Loucy (cell line): Measurements from ENCODE around the gene JPH3.

Experiments used
- H2AFZ ChIP-seq: fragments of 200-600 bp; sonication (generic); 2 replicates; pipeline ENCODE4 v1.6.0; 2016; ENCODE audit warnings: antibody characterized with exemption, mild to moderate bottlenecking, low read length, moderate library complexity
- H3F3A ChIP-seq: fragments of 200-600 bp; 2 replicates; pipeline ENCODE4 v1.6.0; 2016; ENCODE audit warnings: antibody characterized with exemption, low read depth, mild to moderate bottlenecking
- H3K27me3 ChIP-seq: fragments of 200-600 bp; sonication (generic); 2 replicates; pipeline ENCODE4 v1.6.1; 2014; ENCODE audit warnings: low read length, mild to moderate bottlenecking; ENCODE audit not compliant: insufficient read depth, poor library complexity, severe bottlenecking
- H3K36me3 ChIP-seq: fragments of 200-600 bp; sonication (generic); 2 replicates; pipeline ENCODE4 v1.6.1; 2016; ENCODE audit warnings: low read length; ENCODE audit not compliant: insufficient read depth
- H3K4me1 ChIP-seq: fragments of 200-600 bp; sonication (generic); 2 replicates; pipeline ENCODE4 v1.5.1; 2014; ENCODE audit warnings: low read length, mild to moderate bottlenecking; ENCODE audit not compliant: insufficient read depth, poor library complexity, severe bottlenecking
- H3K4me2 ChIP-seq: fragments of 200-600 bp; sonication (generic); 2 replicates; pipeline ENCODE4 v1.6.0; 2014; ENCODE audit warnings: antibody characterized with exemption, low read length, low read depth, mild to moderate bottlenecking; ENCODE audit not compliant: poor library complexity, severe bottlenecking
- H3K4me3 ChIP-seq: fragments of 200-600 bp; sonication (generic); 2 replicates; pipeline ENCODE4 v1.5.1; 2014; ENCODE audit warnings: low read length, mild to moderate bottlenecking, mixed read lengths; ENCODE audit not compliant: poor library complexity, severe bottlenecking
- H3K79me2 ChIP-seq: fragments of 200-600 bp; sonication (generic); 2 replicates; pipeline ENCODE4 v1.6.1; 2014; ENCODE audit warnings: low read length; ENCODE audit not compliant: insufficient read depth
- H3K9ac ChIP-seq: fragments of 200-600 bp; sonication (generic); 2 replicates; pipeline ENCODE4 v1.6.0; 2014; ENCODE audit warnings: mild to moderate bottlenecking, low read depth, low read length, moderate library complexity; ENCODE audit not compliant: poor library complexity, severe bottlenecking
- H3K9me2 ChIP-seq: fragments of 200-600 bp; sonication (generic); replicated peaks from 2 replicates; pipeline ENCODE4 v1.6.1; 2016; ENCODE audit warnings: low read depth, low read length, mixed read lengths
- H3K9me3 ChIP-seq: fragments of 200-600 bp; sonication (generic); 2 replicates; pipeline ENCODE4 v1.6.1; 2014; ENCODE audit warnings: mild to moderate bottlenecking, antibody characterized with exemption, low read length, low read depth; ENCODE audit not compliant: insufficient read depth
- H4K20me1 ChIP-seq: fragments of 200-600 bp; sonication (generic); 2 replicates; pipeline ENCODE4 v1.6.0; 2014; ENCODE audit warnings: antibody characterized with exemption, low read length, mild to moderate bottlenecking; ENCODE audit not compliant: insufficient read depth, poor library complexity, severe bottlenecking
- EZH2phosphoT487 ChIP-seq: fragments of 200-600 bp; IDR thresholded peaks from 2 replicates; pipeline ENCODE4 v1.6.1; 2018; ENCODE audit warnings: antibody characterized with exemption, mild to moderate bottlenecking, moderate library complexity, borderline replicate concordance
- TF ChIP-seq, protein P1 (sequence below): fragments of 200-600 bp; sonication (generic); conservative IDR thresholded peaks from 2 replicates; pipeline ENCODE4 v1.5.1; 2014; ENCODE audit warnings: mild to moderate bottlenecking, antibody characterized with exemption, low read length

Gene JPH3

DNA sequence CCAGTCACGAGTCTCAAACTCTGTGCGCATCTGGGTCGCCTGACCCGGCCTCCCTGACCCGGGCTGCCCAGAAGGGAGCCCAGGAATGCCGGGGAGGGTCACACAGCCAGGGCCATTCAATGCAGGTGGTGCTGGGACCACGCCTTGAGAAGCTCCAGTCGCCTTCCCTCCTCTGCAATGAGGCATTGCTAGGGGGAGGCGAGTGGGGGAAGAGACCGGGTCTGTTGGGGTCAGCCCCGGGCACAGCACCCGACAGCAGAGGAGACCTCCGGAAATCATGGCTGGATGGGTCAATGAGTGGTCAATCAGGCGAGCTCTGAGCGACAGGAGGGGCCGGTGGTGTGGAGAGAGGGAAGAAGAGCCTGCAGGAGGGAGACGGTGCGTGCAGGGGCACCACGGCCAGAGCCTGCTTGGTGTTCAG, 13.3 kb downstream of the JPH3 start:
- Histone ChIP-seq H3K79me2 (no peaks in the 10 kb centered on the region), H3K27me3 (no peaks in the 10 kb centered on the region), H4K20me1 (no peaks in the 10 kb centered on the region), H3K4me1 (no peaks in the 10 kb centered on the region), H3F3A (no peaks in the 10 kb centered on the region), H3K36me3 (no peaks in the 10 kb centered on the region), H3K9me3 (no peaks in the 10 kb centered on the region), H3K9ac (no peak overlapping the region), H3K4me2 (no peak overlapping the region), H2AFZ (no peak overlapping the region), H3K4me3 (no peak overlapping the region), H3K9me2 (no peaks in the 10 kb centered on the region)
- TF ChIP-seq EZH2phosphoT487, result no peak
- TF ChIP-seq, protein P1, sequence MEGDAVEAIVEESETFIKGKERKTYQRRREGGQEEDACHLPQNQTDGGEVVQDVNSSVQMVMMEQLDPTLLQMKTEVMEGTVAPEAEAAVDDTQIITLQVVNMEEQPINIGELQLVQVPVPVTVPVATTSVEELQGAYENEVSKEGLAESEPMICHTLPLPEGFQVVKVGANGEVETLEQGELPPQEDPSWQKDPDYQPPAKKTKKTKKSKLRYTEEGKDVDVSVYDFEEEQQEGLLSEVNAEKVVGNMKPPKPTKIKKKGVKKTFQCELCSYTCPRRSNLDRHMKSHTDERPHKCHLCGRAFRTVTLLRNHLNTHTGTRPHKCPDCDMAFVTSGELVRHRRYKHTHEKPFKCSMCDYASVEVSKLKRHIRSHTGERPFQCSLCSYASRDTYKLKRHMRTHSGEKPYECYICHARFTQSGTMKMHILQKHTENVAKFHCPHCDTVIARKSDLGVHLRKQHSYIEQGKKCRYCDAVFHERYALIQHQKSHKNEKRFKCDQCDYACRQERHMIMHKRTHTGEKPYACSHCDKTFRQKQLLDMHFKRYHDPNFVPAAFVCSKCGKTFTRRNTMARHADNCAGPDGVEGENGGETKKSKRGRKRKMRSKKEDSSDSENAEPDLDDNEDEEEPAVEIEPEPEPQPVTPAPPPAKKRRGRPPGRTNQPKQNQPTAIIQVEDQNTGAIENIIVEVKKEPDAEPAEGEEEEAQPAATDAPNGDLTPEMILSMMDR, result no peak

DNA sequence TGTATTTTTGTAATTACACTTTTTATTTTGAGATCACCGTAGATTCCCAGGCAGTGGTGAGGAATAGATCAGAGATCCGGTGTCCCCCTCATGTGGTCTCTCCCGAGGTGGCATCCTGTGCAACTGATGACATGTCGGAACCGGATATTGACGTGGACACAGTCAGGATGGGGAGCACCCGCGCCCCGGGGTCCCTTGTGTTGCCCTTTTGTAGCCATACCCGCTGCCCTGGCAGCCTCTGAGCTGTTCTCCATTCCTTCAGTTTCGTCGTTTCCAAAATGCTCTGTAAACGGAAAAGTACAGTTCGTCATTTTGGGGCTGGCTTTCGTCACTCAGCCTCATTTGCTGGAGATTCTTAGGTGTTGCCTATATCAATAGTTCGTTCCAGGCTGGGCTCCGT, 14.2 kb downstream of the JPH3 start:
- Histone ChIP-seq H3K4me1 (no peaks in the 10 kb centered on the region), H3K36me3 (no peaks in the 10 kb centered on the region), H3K9me2 (no peaks in the 10 kb centered on the region), H3K4me2 (no peak overlapping the region), H3K4me3 (no peak overlapping the region), H4K20me1 (no peaks in the 10 kb centered on the region), H3K9ac (no peak overlapping the region), H3K79me2 (no peaks in the 10 kb centered on the region), H2AFZ (no peak overlapping the region), H3F3A (no peaks in the 10 kb centered on the region), H3K9me3 (no peaks in the 10 kb centered on the region), H3K27me3 (no peaks in the 10 kb centered on the region)
- TF ChIP-seq, protein P1, result no peak
- no peak for TF ChIP-seq EZH2phosphoT487

DNA sequence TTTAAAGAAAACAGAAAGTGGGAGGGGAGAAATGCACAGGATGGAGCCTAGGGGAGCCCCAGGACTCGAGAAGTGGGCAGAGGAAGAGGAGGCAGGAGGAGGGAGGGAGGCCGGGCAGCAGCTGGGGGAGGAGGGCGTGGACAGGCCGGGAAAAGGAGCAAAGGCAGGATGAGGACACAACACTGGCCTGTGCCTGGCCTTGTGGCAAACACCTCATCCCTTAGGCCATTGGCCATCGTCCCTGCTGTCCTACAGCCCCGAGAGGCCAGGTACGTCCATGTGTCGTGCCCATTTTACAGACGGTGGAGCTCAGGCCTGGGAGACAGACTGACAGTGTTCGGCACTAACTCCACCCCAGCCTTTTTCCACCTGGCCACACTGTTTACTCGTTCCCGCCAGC, 15.9 kb downstream of the JPH3 start:
- Histone ChIP-seq H3K4me3 (no peak overlapping the region), H3K79me2 (no peaks in the 10 kb centered on the region), H3K9ac (no peak overlapping the region), H2AFZ (no peak overlapping the region), H3K9me2 (no peaks in the 10 kb centered on the region), H3K27me3 (no peaks in the 10 kb centered on the region), H3K36me3 (no peaks in the 10 kb centered on the region), H3K4me1 (no peaks in the 10 kb centered on the region), H3K4me2 (no peak overlapping the region), H3F3A (no peaks in the 10 kb centered on the region), H3K9me3 (no peaks in the 10 kb centered on the region), H4K20me1 (no peaks in the 10 kb centered on the region)
- no peak for TF ChIP-seq EZH2phosphoT487
- TF ChIP-seq, protein P1, result no peak
